ENCODE measurements around the gene ARHGAP25. TPM values are rescaled to one million over a fixed set of nuclear protein-coding genes. Genes with fewer than 3 reads are reported as not detected.

The ARHGAP25 gene
- total RNA-seq (2021; ENCODE audit: unreplicated experiment) (0.27 TPM), Bru-seq, nascent RNA (percentile 1 among the genes with signal in this experiment), BruChase-seq, experiment 1, labeled RNA remaining after a 6-hour chase (percentile 3 among the genes with signal in this experiment), BruChase-seq, experiment 2, labeled RNA remaining after a 2-hour chase (percentile 4 among the genes with signal in this experiment)
- polyA plus RNA-seq (2012), result 0.10 TPM in 1 of 2 replicates, not detected in the other
- long read RNA-seq, result 0 reads

- Histone ChIP-seq H3K9me2 (ENCODE audit: insufficient read depth) (no peaks in the 10 kb centered on the region), H3K27me3 (ENCODE audit: insufficient read depth, low read length) (0 out of 2 replicates have a peak, but pooled peaks cover 11% of the 10 kb centered on the region), H3K9me3 (ENCODE audit: control insufficient read depth in 1 of 2, insufficient read depth in 1 of 2, low read depth in 1 of 2, low read length in 2 of 2) (no peaks in the 10 kb centered on the region), H3K9ac (ENCODE audit: low read length) (no peak within 1 kb of the TSS), H3K4me1 (ENCODE audit: control insufficient read depth in 1 of 2, insufficient read depth in 2 of 2, low read length in 2 of 2) (peaks cover 0 to 7% of the 10 kb centered on the region in 2 experiments; a peak in 2 of 4 replicates), H3K4me3 (replicated peaks in 1 of 2; ENCODE audit: low read depth in 1 of 2, low read length in 2 of 2) (no peak within 1 kb of the TSS), H3K4me2 (ENCODE audit: low read length) (no peak within 1 kb of the TSS), H3K36me3 (ENCODE audit: control insufficient read depth in 1 of 2, insufficient read depth in 2 of 2, low read length in 2 of 2) (no peaks in the 10 kb centered on the region), H3K27ac (ENCODE audit: low read depth, low read length) (no peak within 1 kb of the TSS), H2AFZ (ENCODE audit: low read depth, low read length, poor library complexity, severe bottlenecking) (no peak within 1 kb of the TSS), H4K20me1 (ENCODE audit: insufficient read depth) (no peaks in the 10 kb centered on the region), H3K79me2 (ENCODE audit: insufficient read depth, low read length) (no peaks in the 10 kb centered on the region)
- TF ChIP-seq ZBTB33 (IDR thresholded peaks at IDR 0.05; ENCODE audit: extremely low read depth, insufficient replicate concordance, low read length) (no peak), TCF7L2 (IDR thresholded peaks at IDR 0.05; ENCODE audit: borderline replicate concordance, extremely low read depth, insufficient read depth, insufficient read length) (no peak), POLR2AphosphoS5 (IDR thresholded peaks at IDR 0.05; ENCODE audit: low read depth, low read length) (no peak), ELF1 (IDR thresholded peaks at IDR 0.05; ENCODE audit: borderline replicate concordance, low read depth) (no peak), SRF (IDR thresholded peaks at IDR 0.05; ENCODE audit: low read depth) (no peak), JUND (IDR thresholded peaks at IDR 0.05) (no peak), SIN3A (IDR thresholded peaks at IDR 0.05; ENCODE audit: low read depth) (no peak), RAD21 (IDR thresholded peaks at IDR 0.05; ENCODE audit: low read depth) (no peak), MAX (IDR thresholded peaks at IDR 0.05) (no peak), FOSL1 (IDR thresholded peaks at IDR 0.05; ENCODE audit: low read depth) (no peak), CEBPB (IDR thresholded peaks at IDR 0.05; ENCODE audit: low read depth) (no peak), REST (IDR thresholded peaks at IDR 0.05; ENCODE audit: low read depth) (no peak), ZFX (IDR thresholded peaks at IDR 0.05) (no peak), POLR2A (IDR thresholded peaks at IDR 0.05; ENCODE audit: borderline replicate concordance, extremely low read depth, insufficient read depth, insufficient read length) (no peak), SP1 (IDR thresholded peaks at IDR 0.05; ENCODE audit: low read depth) (no peak), EZH2phosphoT487 (IDR thresholded peaks at IDR 0.05; ENCODE audit: borderline replicate concordance) (no peak), CBX3 (IDR thresholded peaks at IDR 0.05; ENCODE audit: low read depth) (no peak), EZH2 (IDR thresholded peaks at IDR 0.05) (no peak), EGR1 (IDR thresholded peaks at IDR 0.05; ENCODE audit: low read depth) (no peak), ZNF274 (IDR thresholded peaks at IDR 0.05; ENCODE audit: low read depth, low read length) (no peak)
- no peak for DNase-seq (ENCODE audit: low read depth, low spot score)
- no peak for ATAC-seq
- CTCF ChIA-PET, result no interaction called here
- BruUV-seq (replicated peaks), result no TSS peak
- intact Hi-C loops (cut with micrococcal nuclease), result no loop called here
- RAD21 ChIA-PET (ENCODE audit: low non-redundant PET in 1 of 2, low total read pairs in 2 of 2, uncharacterized antibody in 2 of 2, unreplicated experiment in 2 of 2), result no interaction called here
- POLR2A ChIA-PET, result no interaction called here
Measured at GRCh38 chr2:68734688-68735525, at the start of gene ARHGAP25. Gene ARHGAP25 (plus strand): TSS chr2:68734811. CDS start chr2:68735200, 389 bp downstream.
